GM12878 (cell line): ENCODE measurements around the gene RBM8A. TPM values are rescaled to one million over a fixed set of nuclear protein-coding genes. Genes with fewer than 3 reads are reported as not detected.

ENCODE experiments used
- ATAC-seq: fragments of 200-7000 bp; cut with Tn5 transposase; 3 replicates; pipeline ENCODE4 v1.9.1; 2020; ENCODE audit warnings: mild to moderate bottlenecking, moderate library complexity
- BruUV-seq: library from RNA; stranded (reverse); fragments of 400-500 nt; replicated peaks from 2 replicates; lab custom pipeline; 2021; lab: Mats Ljungman, UMichigan
- CTCF ChIA-PET: fragments of 300-600 bp; sonication (Branson Sonifier 250); formaldehyde crosslinking; extraction: SDS; loops from one replicate; lab custom pipeline; 2021; ENCODE audit warnings: inconsistent platforms; lab: Yijun Ruan, JAX
- POLR2A ChIA-PET: fragments of 350-600 bp; formaldehyde crosslinking; extraction: SDS; loops from one replicate; lab custom pipeline; 2021; ENCODE audit warnings: inconsistent platforms; lab: Charles Lee
- RAD21 ChIA-PET: fragments of 300-600 bp; sonication (Branson Sonifier 250); formaldehyde crosslinking; loops from one replicate; lab custom pipeline; 2023; ENCODE audit warnings: antibody characterized with exemption; ENCODE audit not compliant: unreplicated experiment; lab: Charles Lee
- SMC1A ChIA-PET: fragments of 300-600 bp; sonication (Branson Sonifier 250); formaldehyde crosslinking; loops from one replicate; lab custom pipeline; 2023; ENCODE audit not compliant: unreplicated experiment, uncharacterized antibody; lab: Charles Lee
- DNase-seq: peaks from one replicate; pipeline ENCODE4 v3.0.0-alpha.2; 2011; ENCODE audit warnings: low read depth, low spot score
- FAIRE-seq: peaks from 3 replicates; lab custom pipeline; 2011; peaks lifted over from hg19 to GRCh38; lab: Jason Lieb, UNC
- H2AFZ ChIP-seq: 2 replicates; pipeline ENCODE4 v1.6.0; 2011; ENCODE audit warnings: low read depth, low read length, control low read depth; ENCODE audit not compliant: control insufficient read depth
- H3K27ac ChIP-seq: 2 replicates; pipeline ENCODE4 v1.5.1; 2011; ENCODE audit warnings: control low read depth; ENCODE audit not compliant: control insufficient read depth, insufficient read depth
- H3K27me3 ChIP-seq, 2 experiments: replicated peaks in 1 of 2; 2 replicates each; pipeline versions ENCODE4 v1.6.0 to v1.6.1; 2011; ENCODE audit warnings: low read length in 1 of 2; ENCODE audit not compliant: control insufficient read depth in 2 of 2, insufficient read depth in 2 of 2
- H3K36me3 ChIP-seq, 2 experiments: 2 replicates each; pipeline ENCODE4 v1.5.1; 2011; ENCODE audit warnings: low read length in 1 of 2; ENCODE audit not compliant: control insufficient read depth in 2 of 2, insufficient read depth in 2 of 2
- H3K4me1 ChIP-seq: 2 replicates; pipeline ENCODE4 v1.6.1; 2011; ENCODE audit warnings: mild to moderate bottlenecking, low read length, moderate library complexity, mixed read lengths; ENCODE audit not compliant: control insufficient read depth, insufficient read depth
- H3K4me2 ChIP-seq: 2 replicates; pipeline ENCODE4 v1.6.0; 2011; ENCODE audit warnings: control low read depth; ENCODE audit not compliant: control insufficient read depth, insufficient read depth
- H3K4me3 ChIP-seq: fragments of 200-600 bp; sonication (generic); 2 replicates; pipeline ENCODE4 v1.5.1; 2016
- H3K79me2 ChIP-seq: 2 replicates; pipeline ENCODE4 v1.6.0; 2011; ENCODE audit warnings: low read length; ENCODE audit not compliant: control insufficient read depth, insufficient read depth
- H3K9ac ChIP-seq: 2 replicates; pipeline ENCODE4 v1.8.0; 2011; ENCODE audit warnings: low read length, control low read depth, mixed read lengths; ENCODE audit not compliant: control insufficient read depth, insufficient read depth
- H3K9me3 ChIP-seq: replicated peaks from 3 replicates; pipeline ENCODE4 v1.5.1; 2011; ENCODE audit warnings: mild to moderate bottlenecking, low read length; ENCODE audit not compliant: control insufficient read depth, insufficient read depth
- H4K20me1 ChIP-seq: 2 replicates; pipeline ENCODE4 v1.6.0; 2011; ENCODE audit not compliant: control insufficient read depth, insufficient read depth
- ATF2 ChIP-seq: IDR thresholded peaks from 2 replicates; pipeline ENCODE4 v1.6.1; 2012; ENCODE audit warnings: low read length, inconsistent platforms
- CEBPB ChIP-seq, 2 experiments: fragments of 150-350 bp in 1 of 2; IDR thresholded peaks; 2 replicates each; pipeline ENCODE4 v1.6.1; 2012 to 2014; ENCODE audit warnings: low read depth in 2 of 2, low read length in 2 of 2, borderline replicate concordance in 1 of 2, inconsistent platforms in 1 of 2
- EED ChIP-seq: sonication (generic); IDR thresholded peaks from 2 replicates; pipeline ENCODE4 v1.6.1; 2016; ENCODE audit warnings: antibody characterized with exemption, low read depth
- EGR1 ChIP-seq, 2 experiments: IDR thresholded peaks; 1 replicate in 1 of 2; 2 replicates in 1 of 2; pipeline ENCODE4 v1.6.1; 2011 to 2012; ENCODE audit warnings: low read depth in 2 of 2, low read length in 2 of 2, borderline replicate concordance in 1 of 2, mild to moderate bottlenecking in 1 of 2, moderate library complexity in 1 of 2
- FOXK2 ChIP-seq: fragments of 450-650 bp; IDR thresholded peaks from 2 replicates; pipeline ENCODE4 v1.6.1; 2017; ENCODE audit warnings: mild to moderate bottlenecking, moderate library complexity
- GABPA ChIP-seq: IDR thresholded peaks from 2 replicates; pipeline ENCODE4 v1.6.1; 2014; ENCODE audit warnings: antibody characterized with exemption, low read depth, mild to moderate bottlenecking, inconsistent platforms
- NR2F1 ChIP-seq: fragments of 450-650 bp; conservative IDR thresholded peaks from 2 replicates; pipeline ENCODE4 v1.6.1; 2017; ENCODE audit warnings: mild to moderate bottlenecking
- RAD21 ChIP-seq: IDR thresholded peaks from 2 replicates; pipeline ENCODE4 v1.6.1; 2011; ENCODE audit warnings: mild to moderate bottlenecking, low read depth, low read length, moderate library complexity; ENCODE audit not compliant: insufficient read depth
- SPI1 ChIP-seq: IDR thresholded peaks from 2 replicates; pipeline ENCODE4 v1.6.1; 2011; ENCODE audit warnings: low read depth, mild to moderate bottlenecking, low read length, moderate library complexity, borderline replicate concordance; ENCODE audit not compliant: insufficient read depth
- SRF ChIP-seq, 2 experiments: IDR thresholded peaks; 2 replicates each; pipeline ENCODE4 v1.6.1; 2011; ENCODE audit warnings: low read depth in 2 of 2, low read length in 2 of 2, mild to moderate bottlenecking in 1 of 2, moderate library complexity in 1 of 2
- ZNF217 ChIP-seq: fragments of 450-650 bp; IDR thresholded peaks from 2 replicates; pipeline ENCODE4 v1.6.1; 2017; ENCODE audit warnings: antibody characterized with exemption, mild to moderate bottlenecking
- WGBS: methylation state at CpG from one replicate; pipeline ENCODE4 v1.1.6; 2016; ENCODE audit warnings: low lambda C conversion rate; ENCODE audit not compliant: insufficient replicate concordance, insufficient coverage; ENCODE audit errors: missing lambda C conversion rate; 5-methylcytosine and 5-hydroxymethylcytosine counted together
- in situ Hi-C: fragments of 300-500 bp; cut with MboI; formaldehyde crosslinking; loops from 9 replicates; pipeline ENCODE4 v1.14.3; 2018; ENCODE audit warnings: mixed read lengths
- intact Hi-C: fragments of 100-400 bp; cut with micrococcal nuclease; formaldehyde crosslinking; loops from one replicate; pipeline ENCODE4 v1.14.2; 2022; ENCODE audit not compliant: unreplicated experiment
- polyA plus RNA-seq, 11 experiments: library from polyadenylated mRNA; depleted of rRNA in 4 of 11; unstranded in 6 of 11; stranded (reverse) in 5 of 11; fragments of >200 nt; fragmentation: Nextera tagmentation in 4 of 11; fragmentation: Illumina TruSeq in 1 of 11; extraction: Ambion mirVana in 4 of 11; extraction: Trizol in 1 of 11; gene quantifications; 1 replicate in 1 of 11; 2 replicates in 10 of 11; pipeline versions ENCODE4 v1.2.1 to v1.2.3, GENCODE V29; 2011 to 2016; ENCODE audit warnings: inconsistent platforms in 2 of 11, missing spikeins in 2 of 11, low read depth in 1 of 11
- total RNA-seq, 4 experiments: library from RNA; depleted of rRNA in 3 of 4; stranded (reverse); fragments of >200 nt in 3 of 4; fragmentation: Illumina TruSeq in 1 of 4; extraction: Trizol in 1 of 4; gene quantifications; 2 replicates each; pipeline versions ENCODE4 v1.2.1 to v1.2.3, GENCODE V29; 2013 to 2021
- TF ChIP-seq, protein P1 (sequence below): IDR thresholded peaks from 2 replicates; pipeline ENCODE4 v1.6.1; 2011; ENCODE audit warnings: mild to moderate bottlenecking, low read depth, low read length, moderate library complexity; ENCODE audit not compliant: insufficient replicate concordance

The RBM8A gene
- total and polyA plus RNA-seq, 10 of the 15 experiments (the other 5 are each of a cell fraction or from before 2014, with no cell fraction given): 110 to 1,248 (median 248) TPM

GRCh38 chr1:145874646-145875045 is 52.6 kb downstream of the RBM8A start:
- ChIA-PET CTCF (interaction anchor here (1.1 kb wide), 1 partner anchor 29 kb away, joined by 4 read pairs; the partner anchor contains the start of gene NUDT17), SMC1A (no interaction called here), RAD21 (no interaction called here), POLR2A (no interaction called here)
- DNase-seq: no peak
- Histone ChIP-seq H3K27me3 (peaks cover 0 to 5% of the 10 kb centered on the region in 2 experiments; a peak in 3 of 4 replicates), H3K27ac (no peak overlapping the region), H3K36me3 (no peaks in the 10 kb centered on the region), H3K9ac (no peak overlapping the region), H3K79me2 (no peaks in the 10 kb centered on the region), H4K20me1 (no peaks in the 10 kb centered on the region), H3K4me3 (no peak overlapping the region), H3K9me3 (no peaks in the 10 kb centered on the region), H2AFZ (no peak overlapping the region), H3K4me1 (0 out of 2 replicates have a peak, but pooled peaks cover 3% of the 10 kb centered on the region), H3K4me2 (no peak overlapping the region)
- WGBS: 78% methylated on average over 12 of the region's 12 CpGs
- no peak for TF ChIP-seq RAD21
- in situ Hi-C loops (no loop called here), intact Hi-C loops (no loop called here)
- FAIRE-seq: no peak
- ATAC-seq: no peak
- no TSS peak for BruUV-seq

- WGBS: 27% methylated on average over 47 of the region's 47 CpGs
- H2AFZ ChIP-seq: peak overlapping the region; percentile 8
- RAD21 ChIA-PET: no interaction called here
- H3K9ac ChIP-seq: peak overlapping the region; percentile 20; the same call in 1 of the 2 replicates
- peaks cover 0 to 5% of the 10 kb centered on the region in 2 experiments for H3K27me3 ChIP-seq
- H3K9me3 ChIP-seq: no peaks in the 10 kb centered on the region
- FAIRE-seq (peak; percentile 38), ATAC-seq (peak; percentile 82), DNase-seq (no peak)
- CTCF ChIA-PET: interaction anchor here (0.6 to 1.5 kb wide), 4 partner anchors 12 to 27 kb away, joined by 3 to 6 read pairs (median 4); partner anchors contain the start of genes NUDT17 and PIAS3
- H3K4me2 ChIP-seq: peak overlapping the region; percentile 52
- H3K79me2 ChIP-seq: no peaks in the 10 kb centered on the region
- H3K4me3 ChIP-seq: peak overlapping the region; percentile 55; the same call in 1 of the 2 replicates
- H3K36me3 ChIP-seq: no peaks in the 10 kb centered on the region
- no peak overlapping the region for H3K27ac ChIP-seq
- SMC1A ChIA-PET: interaction anchor here (1.0 to 1.3 kb wide), 2 partner anchors 13 to 14 kb away, joined by 3 to 6 read pairs; partner anchors contain the start of genes ANKRD35 and PIAS3
- intact Hi-C loops: no loop called here
- 0 out of 2 replicates have a peak, but pooled peaks cover 3% of the 10 kb centered on the region for H3K4me1 ChIP-seq
- in situ Hi-C loops: no loop called here
- POLR2A ChIA-PET: interaction anchor here (0.9 to 1.2 kb wide), 3 partner anchors 9 to 92 kb away, joined by 3 read pairs; partner anchors contain the start of genes ANKRD34A and POLR3GL
- H4K20me1 ChIP-seq: no peaks in the 10 kb centered on the region
- BruUV-seq: no TSS peak
- TF ChIP-seq FOXK2 (no peak), NR2F1 (no peak), ZNF217 (no peak), SPI1 (peak; percentile 56; the same call in 1 of the 2 replicates), SRF (IDR thresholded peaks at IDR 0.05; ENCODE audit: low read depth in 2 of 2, low read length in 2 of 2) (no peak), EGR1 (IDR thresholded peaks at IDR 0.05; ENCODE audit: borderline replicate concordance in 1 of 2, low read depth in 2 of 2, low read length in 2 of 2) (0 out of 3 replicates have a peak, but pooled peaks of 1 of the 2 experiments have one; percentile 43), ATF2 (no peak), CEBPB (IDR thresholded peaks at IDR 0.05; ENCODE audit: borderline replicate concordance in 1 of 2, low read depth in 2 of 2, low read length in 2 of 2) (no peak), GABPA (no peak), EED (0 out of 2 replicates have a peak, but pooled peaks have one; percentile 15)
- TF ChIP-seq, protein P1, sequence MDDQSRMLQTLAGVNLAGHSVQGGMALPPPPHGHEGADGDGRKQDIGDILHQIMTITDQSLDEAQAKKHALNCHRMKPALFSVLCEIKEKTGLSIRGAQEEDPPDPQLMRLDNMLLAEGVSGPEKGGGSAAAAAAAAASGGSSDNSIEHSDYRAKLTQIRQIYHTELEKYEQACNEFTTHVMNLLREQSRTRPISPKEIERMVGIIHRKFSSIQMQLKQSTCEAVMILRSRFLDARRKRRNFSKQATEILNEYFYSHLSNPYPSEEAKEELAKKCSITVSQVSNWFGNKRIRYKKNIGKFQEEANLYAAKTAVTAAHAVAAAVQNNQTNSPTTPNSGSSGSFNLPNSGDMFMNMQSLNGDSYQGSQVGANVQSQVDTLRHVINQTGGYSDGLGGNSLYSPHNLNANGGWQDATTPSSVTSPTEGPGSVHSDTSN: no peak
These were observed 55.0 kb downstream of the RBM8A start for GRCh38 chr1:145871994-145872924.
